ENCODE data around the gene LRRC73.
"Not testable (repeated sequence)": the region's sequence is repeated elsewhere in the genome, so short reads cannot be mapped to it uniquely, and the experiment has no call there.

LRRC73 gene

DNA sequence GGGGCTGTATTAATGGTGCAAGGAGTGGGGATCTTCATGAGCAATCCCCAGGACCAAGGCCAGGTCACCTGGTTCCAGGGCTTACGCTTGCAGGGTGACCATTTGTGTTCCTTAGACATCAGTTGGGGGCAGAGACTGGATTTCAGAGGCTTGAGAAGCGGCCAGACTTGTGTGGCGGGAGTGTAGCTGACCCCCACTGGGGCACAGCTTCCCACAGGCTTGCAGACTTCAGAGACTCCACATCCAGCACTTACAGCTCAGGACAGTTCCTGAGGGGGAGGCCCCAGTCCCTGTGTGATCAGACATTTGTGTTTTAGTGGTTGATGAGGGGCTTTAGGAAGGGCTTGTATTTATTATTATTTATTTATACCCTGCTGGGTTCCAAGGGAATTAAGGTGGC, 17.5 kb downstream of the LRRC73 start:
- DNase-seq (ENCODE audit: low read depth), result no peak

GRCh38 chr6:43491750-43492661, 18.1 kb downstream of the LRRC73 start:
- no peak for DNase-seq (ENCODE audit: low read depth)

GRCh38 chr6:43490523-43490939, 19.6 kb downstream of the LRRC73 start:
- no peak for DNase-seq (ENCODE audit: low read depth)

DNA sequence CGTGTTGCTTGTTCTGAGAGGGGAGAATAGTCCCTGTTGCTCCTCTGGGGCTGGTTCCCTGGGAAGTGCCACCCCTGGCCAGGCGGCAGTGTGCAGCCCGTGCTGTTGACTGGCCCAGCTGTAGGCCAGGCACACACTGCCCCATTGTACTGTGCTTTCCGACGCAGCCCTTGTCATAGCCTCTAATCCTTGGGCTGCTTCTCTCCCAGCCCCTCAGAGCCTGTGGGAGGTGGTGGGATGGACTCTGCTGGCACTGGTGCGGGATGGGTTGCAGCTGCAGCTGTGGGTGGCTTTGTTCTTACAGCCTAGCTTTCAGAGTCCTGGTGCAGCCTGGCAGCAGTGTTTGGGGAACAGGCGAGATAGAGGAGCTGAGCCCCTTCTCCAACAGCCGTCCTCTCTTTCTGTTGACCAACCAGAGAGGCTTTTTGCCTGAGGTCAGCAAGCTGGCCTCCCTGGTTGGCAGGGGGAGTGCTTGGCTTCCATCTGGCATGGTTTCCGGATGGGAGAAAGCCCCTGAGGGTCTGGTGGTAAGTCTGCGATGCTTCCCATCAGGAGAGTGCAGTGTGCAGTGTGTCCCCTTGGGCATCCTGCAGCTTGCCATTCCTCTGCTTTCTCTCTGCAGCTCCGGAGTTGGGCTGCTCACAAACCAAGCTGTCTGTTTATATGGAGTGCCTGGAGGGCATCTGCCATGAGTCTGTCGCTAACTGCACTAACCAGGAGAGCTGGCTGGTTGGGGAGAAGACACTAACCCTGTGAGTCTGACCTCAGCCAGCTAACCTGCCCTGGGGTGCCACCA, 20.7 kb downstream of the LRRC73 start:
- no peak for DNase-seq (ENCODE audit: low read depth)

DNA sequence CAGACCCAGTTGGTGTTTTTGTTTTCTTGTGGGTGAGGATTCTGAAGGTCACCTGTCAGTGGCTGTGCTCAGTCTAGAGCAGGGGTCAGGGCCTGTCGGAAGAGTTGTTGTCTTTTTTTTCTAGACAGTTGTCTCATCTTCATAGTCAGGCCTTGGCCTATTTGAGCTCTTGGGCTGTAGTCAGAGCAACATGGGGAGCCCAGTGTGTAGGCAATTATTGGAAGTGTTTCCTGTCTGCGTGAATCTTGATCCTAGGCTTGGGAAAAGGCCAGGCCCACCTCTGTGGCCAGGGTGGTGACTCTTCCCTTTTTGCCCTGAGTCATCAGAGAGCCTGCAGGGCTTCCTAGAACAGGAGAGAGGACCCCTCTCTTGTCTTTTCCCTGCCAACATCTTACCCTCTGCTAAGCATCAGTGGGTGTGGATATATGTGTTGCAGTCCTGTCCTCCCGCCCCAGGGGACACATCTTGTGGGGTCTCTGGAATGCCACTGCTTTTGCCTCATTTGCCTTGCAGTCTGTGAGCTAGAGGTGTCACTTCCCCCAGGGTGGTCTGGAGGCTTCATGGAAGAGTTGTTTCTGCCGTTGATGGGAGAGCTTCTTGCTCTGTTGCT, 21.4 kb downstream of the LRRC73 start:
- DNase-seq (ENCODE audit: low read depth), result no peak

DNA sequence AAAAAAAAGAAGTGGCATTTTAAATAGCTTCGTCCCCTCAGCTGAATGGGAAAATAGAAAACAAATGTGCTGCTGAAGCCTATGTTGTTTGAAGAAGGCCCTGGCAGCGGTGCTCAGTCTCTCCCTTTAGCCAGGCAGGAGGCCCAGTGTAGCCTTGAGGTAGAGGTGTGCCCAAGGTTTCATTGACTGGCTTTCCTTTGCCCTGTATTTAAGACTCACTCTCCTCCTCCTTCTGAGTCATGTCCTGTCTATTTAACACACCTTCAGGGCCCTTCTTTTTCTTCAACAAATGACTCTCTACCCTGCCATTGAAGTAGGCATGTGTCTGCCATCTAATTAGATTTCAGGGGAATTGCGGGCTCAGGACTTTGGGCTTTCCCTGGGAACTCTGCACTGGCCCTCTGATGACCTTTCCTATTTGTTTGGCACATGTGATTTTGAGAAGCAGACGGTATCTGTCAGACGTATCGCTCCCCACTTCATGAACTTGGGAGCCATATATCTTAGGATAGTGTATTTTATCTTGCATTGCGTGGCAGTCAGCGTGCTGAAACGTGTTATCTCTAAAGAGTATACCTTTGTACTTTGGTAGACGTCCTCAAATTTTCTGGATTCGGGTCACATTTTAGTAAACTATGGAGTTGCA, 28.4 kb downstream of the LRRC73 start:
- no peak for DNase-seq (ENCODE audit: low read depth)

- DNase-seq (ENCODE audit: low read depth), result no peak
Measured at GRCh38 chr6:43481075-43481474, 29.1 kb downstream of the LRRC73 start.

GRCh38 chr6:43478008-43478372, 32.2 kb downstream of the LRRC73 start:
- no peak for DNase-seq (ENCODE audit: low read depth)

DNA sequence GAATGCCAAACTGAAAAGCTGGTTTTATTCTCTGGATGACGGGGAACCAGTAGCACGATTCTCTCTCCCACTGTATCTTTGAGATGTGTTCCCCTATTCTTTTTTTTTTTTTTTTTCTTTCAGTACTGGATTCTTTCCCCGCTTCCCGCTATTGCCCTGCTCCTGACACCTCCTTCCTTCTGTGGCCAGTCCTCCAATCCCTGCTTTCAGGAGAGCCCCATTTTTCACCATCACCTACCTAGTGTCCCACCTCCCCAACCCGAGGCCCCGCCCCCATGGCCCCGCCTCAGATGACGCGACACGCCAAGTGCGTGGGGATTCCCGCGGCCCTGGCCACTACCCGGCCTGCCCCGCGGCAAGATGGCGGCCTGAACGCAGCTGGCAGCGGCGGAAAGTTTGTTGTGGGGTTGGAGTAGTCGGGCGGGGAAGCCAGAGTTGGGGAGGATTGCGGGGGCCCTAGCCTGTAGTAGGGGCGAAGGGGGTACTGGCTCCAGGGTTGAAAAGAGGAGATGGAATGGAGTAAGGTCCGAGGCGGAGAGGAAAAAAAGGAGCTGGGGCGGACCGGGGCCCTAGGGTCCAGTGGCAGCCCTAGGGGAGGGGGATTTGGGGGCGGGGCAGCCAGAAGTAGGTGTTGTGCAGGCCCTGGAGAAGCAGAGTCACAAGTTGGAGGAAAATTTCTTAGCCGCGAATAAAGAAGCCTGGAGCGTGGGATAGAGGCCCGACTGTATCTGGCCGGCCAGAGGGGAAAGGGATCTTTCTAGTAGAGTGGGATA, 32.7 kb downstream of the LRRC73 start, which contains the start of gene TJAP1:
Gene TJAP1 (plus strand): TSS at position 336 of the 773 bp plus-strand sequence. CDS start 21,432 bp downstream, outside the sequence.
- DNase-seq (ENCODE audit: low read depth), result peak; percentile 94

GRCh38 chr6:43476746-43477145, 33.4 kb downstream of the LRRC73 start:
- DNase-seq (ENCODE audit: low read depth), result no peak

GRCh38 chr6:43475516-43475915, 34.6 kb downstream of the LRRC73 start:
- DNase-seq (ENCODE audit: low read depth), result no peak

GRCh38 chr6:43472515-43472914, 37.6 kb downstream of the LRRC73 start:
- no peak for DNase-seq (ENCODE audit: low read depth)

- no peak for DNase-seq (ENCODE audit: low read depth)
Measured at GRCh38 chr6:43471399-43471798, 38.7 kb downstream of the LRRC73 start.

- DNase-seq (ENCODE audit: low read depth), result no peak
Measured at GRCh38 chr6:43469947-43470346, 40.2 kb downstream of the LRRC73 start.

DNA sequence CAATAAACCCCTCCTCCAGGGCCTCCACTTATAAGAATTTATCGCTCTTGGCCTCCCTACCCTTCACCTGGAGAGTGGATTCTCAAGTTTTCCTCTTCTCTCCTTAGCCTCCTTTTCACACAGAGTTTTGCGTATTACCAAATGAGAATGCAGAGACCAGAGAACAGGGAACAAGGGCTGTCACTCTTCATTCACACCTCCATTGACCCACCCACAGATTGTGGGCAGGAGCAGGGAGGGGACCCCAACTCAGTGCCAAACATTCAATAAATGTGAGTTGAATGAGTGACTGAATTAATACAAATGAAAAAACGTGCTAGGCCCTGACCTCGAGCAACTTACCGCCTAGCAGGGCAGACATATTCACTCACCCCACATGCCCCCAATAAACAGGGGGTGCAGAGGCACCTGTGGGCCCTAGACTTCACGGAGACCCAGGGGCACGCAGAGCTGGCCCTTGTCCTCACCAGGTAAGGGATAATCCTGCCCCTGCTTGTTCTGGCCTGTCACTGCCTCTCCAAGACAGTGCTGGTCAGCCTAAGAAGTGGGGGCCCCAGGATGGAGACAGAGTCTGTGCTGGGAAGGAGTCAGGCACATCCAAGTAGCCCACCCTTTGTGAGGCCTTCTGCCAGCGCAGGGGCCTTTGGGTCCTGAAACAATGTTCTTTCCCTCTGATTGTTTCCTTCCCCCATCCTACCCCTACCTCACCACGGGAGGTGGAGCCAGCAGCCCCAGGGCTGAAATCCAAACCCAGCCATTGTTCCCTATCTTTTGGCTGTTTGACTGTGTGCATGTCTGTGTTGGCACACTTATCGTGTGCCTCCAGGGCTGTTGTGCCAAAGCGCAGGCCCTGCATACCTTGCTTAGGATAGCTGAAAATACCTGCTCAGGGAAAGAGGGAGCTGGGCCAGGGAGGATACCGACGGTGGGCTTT, 41.1 kb downstream of the LRRC73 start:
- DNase-seq (ENCODE audit: low read depth), result no peak

DNA sequence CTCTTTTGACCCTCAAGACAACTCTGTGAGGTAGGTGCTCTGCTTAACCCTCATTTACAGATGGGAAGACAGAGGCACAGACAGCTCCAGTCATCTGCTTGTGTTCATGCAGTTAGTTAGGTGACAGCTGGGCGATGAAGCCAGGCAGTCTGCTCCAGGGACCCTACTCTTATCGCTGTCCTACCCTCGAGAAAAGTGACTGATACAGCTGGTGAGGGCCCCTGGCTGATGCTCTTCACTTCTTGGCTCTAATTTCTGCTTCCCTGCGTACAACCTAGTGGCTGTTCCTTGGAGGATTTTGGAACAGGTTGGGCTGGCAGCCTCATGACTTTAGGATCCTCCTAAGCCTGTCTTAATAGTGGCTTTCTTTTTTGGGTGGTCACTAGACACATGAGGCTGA, 41.9 kb downstream of the LRRC73 start:
- no peak for DNase-seq (ENCODE audit: low read depth)

DNA sequence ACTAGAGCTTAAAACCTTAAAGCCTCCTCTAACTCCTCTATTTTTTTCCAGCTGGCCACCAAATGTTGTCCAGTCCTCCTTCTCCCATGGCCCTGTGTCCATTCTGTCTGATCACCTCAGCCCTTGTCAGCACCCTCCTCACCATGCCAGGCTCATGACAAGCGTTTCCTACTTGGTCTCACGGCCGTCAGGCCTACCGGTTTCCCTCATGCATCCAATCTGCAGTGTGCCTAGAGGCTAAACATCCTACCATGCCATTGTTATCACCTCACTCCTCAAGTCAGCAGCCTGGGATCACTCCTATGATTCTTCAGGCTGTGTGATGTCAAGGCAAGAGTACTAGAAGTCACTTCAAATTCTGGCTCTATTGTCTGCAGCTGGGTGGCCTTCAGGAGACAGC, 42.4 kb downstream of the LRRC73 start:
- DNase-seq (ENCODE audit: low read depth), result no peak

GRCh38 chr6:43467265-43467664, 42.9 kb downstream of the LRRC73 start:
- DNase-seq (ENCODE audit: low read depth), result not testable (repeated sequence)

- no peak for DNase-seq (ENCODE audit: low read depth)
Measured at GRCh38 chr6:43465948-43466347, 44.2 kb downstream of the LRRC73 start.

GRCh38 chr6:43464337-43464736, 45.8 kb downstream of the LRRC73 start:
- no peak for DNase-seq (ENCODE audit: low read depth)

Data from T follicular helper cell (primary cell).